Small intestine (tissue), 7 donors: ENCODE data around the gene SFTPA2. TPM values are rescaled to one million over a fixed set of nuclear protein-coding genes. Genes with fewer than 3 reads are reported as not detected.
A peak's percentile ranks its signal among the peaks of the same experiment; 100 is the strongest.
"Not testable (repeated sequence)": the region's sequence is repeated elsewhere in the genome, so short reads cannot be mapped to it uniquely, and the experiment has no call there.

Experiments used
- DNase-seq, 2 donors: peaks; one replicate each; pipeline versions ENCODE4 v3.0.0 to v3.0.0-alpha.2; 2013
- FAIRE-seq: peaks from 2 replicates; lab custom pipeline; 2012; peaks lifted over from hg19 to GRCh38; lab: Jason Lieb, UNC
- H3K27ac ChIP-seq, 3 donors: one replicate each; pipeline ENCODE4 v1.5.1; 2013; ENCODE audit warnings: low read length in 2 of 3, mild to moderate bottlenecking in 2 of 3, control low read depth in 1 of 3, inconsistent platforms in 1 of 3, low read depth in 1 of 3, moderate library complexity in 1 of 3
- H3K27me3 ChIP-seq, 3 donors: one replicate each; pipeline ENCODE4 v1.6.1; 2013; ENCODE audit warnings: low read length in 3 of 3, inconsistent platforms in 1 of 3; ENCODE audit not compliant: control insufficient read depth in 3 of 3, insufficient read depth in 3 of 3
- H3K36me3 ChIP-seq, 3 donors: one replicate each; pipeline ENCODE4 v1.6.1; 2013; ENCODE audit warnings: low read length in 3 of 3, inconsistent platforms in 1 of 3, low read depth in 1 of 3, mild to moderate bottlenecking in 1 of 3, moderate library complexity in 1 of 3; ENCODE audit not compliant: control insufficient read depth in 3 of 3, insufficient read depth in 2 of 3
- H3K4me1 ChIP-seq, 3 donors: one replicate each; pipeline ENCODE4 v1.6.1; 2013; ENCODE audit warnings: low read length in 2 of 3, inconsistent platforms in 1 of 3, low read depth in 1 of 3, mild to moderate bottlenecking in 1 of 3, moderate library complexity in 1 of 3; ENCODE audit not compliant: control insufficient read depth in 3 of 3, insufficient read depth in 2 of 3
- H3K4me3 ChIP-seq, 3 donors: one replicate each; pipeline ENCODE4 v1.5.1; 2013; ENCODE audit warnings: low read length in 3 of 3, control low read depth in 1 of 3, inconsistent platforms in 1 of 3, low read depth in 1 of 3, mild to moderate bottlenecking in 1 of 3, moderate library complexity in 1 of 3
- H3K9me3 ChIP-seq, 2 donors: one replicate each; pipeline ENCODE4 v1.6.1; 2013; ENCODE audit warnings: low read depth in 1 of 2, low read length in 1 of 2; ENCODE audit not compliant: control insufficient read depth in 2 of 2, insufficient read depth in 1 of 2
- WGBS, 3 donors: extraction: QIAGEN DNeasy Blood & Tissue Kit; methylation state at CpG; one replicate each; pipeline ENCODE4 v1.1.7; 2013; 5-methylcytosine and 5-hydroxymethylcytosine counted together
- polyA plus RNA-seq, 4 donors: library from polyadenylated mRNA; stranded (reverse) in 3 of 4; unstranded in 1 of 4; fragments of 200-250 nt in 3 of 4; fragments of 120-200 nt in 1 of 4; gene quantifications; one replicate each; pipeline versions ENCODE4 v1.2.1 to v1.2.3, GENCODE V29; 2013
- donor health status: healthy with polysubstance abuse.
- donor health status: control.
- donor health status: control.
- donor health status: Bipolar disorder and iron deficiency.
- donor health status: healthy.

SFTPA2 gene
- polyA plus RNA-seq, 4 donors = 0.01 to 13.4 (median 2.4) TPM

DNA sequence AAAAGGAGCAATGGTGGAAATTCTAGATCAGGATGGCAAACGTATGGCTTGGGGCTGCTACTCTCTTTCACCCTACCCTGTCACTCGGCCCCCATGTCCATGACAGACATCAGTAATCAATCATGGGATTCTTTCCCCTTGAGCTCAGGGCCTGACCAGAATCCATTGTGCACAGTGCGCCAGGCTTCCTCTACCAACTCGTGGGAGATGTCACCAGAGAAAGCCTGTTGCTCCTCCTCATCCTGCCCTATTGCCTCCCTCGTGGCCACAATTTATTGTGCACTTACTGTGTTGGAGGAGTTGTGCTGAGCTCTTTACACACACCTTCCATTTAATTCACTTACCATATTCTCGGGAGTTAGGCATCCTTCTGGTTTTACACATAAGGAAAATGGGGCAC lies 21.9 kb downstream of the SFTPA2 start:
- H3K27me3 ChIP-seq, H3K4me3 ChIP-seq, H3K4me1 ChIP-seq, H3K27ac ChIP-seq, H3K36me3 ChIP-seq, DNase-seq, FAIRE-seq, H3K9me3 ChIP-seq: not testable (repeated sequence)
- WGBS, 3 donors = 69 to 81% (median 80%) methylated on average over 6 of the region's 6 CpGs

- H3K27me3 ChIP-seq, H3K36me3 ChIP-seq, H3K27ac ChIP-seq, H3K4me1 ChIP-seq, FAIRE-seq, H3K4me3 ChIP-seq, H3K9me3 ChIP-seq, DNase-seq: not testable (repeated sequence)
- 64 to 94% (median 75%) methylated on average over 1 of the region's 5 CpGs for WGBS, 3 donors
These were observed 26.4 kb downstream of the SFTPA2 start for GRCh38 chr10:79533903-79534175.

DNA sequence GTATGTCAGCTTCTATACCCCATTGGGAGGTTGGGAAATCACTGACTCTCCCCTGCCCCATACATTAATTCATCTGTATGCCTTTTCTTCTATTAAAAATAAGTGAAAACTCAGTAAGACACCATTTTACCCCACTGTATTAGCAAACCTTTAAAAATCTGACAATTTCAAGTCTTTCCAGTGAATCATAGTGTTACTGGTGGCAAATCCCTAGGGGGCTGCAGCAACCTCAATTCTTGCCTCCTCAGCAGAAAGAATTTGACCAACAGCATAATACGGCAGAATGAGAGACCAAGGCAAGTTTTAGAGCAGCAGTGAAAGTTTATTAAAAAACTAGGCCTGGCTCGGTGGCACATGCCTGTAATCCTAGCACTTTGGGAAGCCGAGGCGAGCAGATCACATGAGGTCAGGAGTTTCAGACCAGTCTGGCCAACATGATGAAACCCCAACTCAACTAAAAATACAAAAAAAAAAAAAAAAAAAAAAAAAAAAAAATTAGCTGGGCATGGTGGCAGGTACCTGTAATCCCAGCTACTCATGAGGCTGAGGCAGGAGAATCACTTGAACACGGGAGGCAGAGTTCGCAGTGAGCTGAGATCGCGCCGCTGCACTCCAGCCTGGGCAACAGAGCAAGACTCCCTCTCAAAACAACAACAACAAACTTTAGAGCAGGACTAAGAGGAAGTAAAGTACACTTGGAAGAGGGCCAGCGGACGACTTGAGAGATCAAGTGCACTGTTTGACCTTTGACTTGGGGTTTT lies 26.9 kb downstream of the SFTPA2 start:
- DNase-seq = peak in 1 of 2 donors; percentile 80
- FAIRE-seq, H3K36me3 ChIP-seq, H3K9me3 ChIP-seq, H3K4me3 ChIP-seq, H3K4me1 ChIP-seq, H3K27me3 ChIP-seq, H3K27ac ChIP-seq: not testable (repeated sequence)
- WGBS, 3 donors = 62 to 69% (median 63%) methylated on average over 11 of the region's 11 CpGs

DNA sequence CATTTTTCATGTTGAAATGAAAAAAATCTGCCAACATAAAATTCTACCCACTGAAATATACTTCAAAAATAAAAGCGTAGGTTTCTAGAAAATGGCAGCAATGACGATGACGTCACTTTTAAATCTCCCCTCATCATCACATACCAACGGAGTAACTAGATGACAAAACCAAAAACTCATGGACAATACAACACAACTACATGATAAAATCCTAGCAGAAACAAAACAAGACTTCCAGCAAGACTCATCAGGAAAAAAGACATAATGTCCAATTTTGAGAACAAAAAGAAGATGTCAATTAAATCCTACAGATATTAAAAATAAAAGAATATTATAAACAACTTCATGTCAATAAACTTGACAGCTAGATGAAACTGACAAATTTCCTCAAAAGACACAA lies 31.9 kb downstream of the SFTPA2 start:
- not testable (repeated sequence) for H3K27ac ChIP-seq, H3K27me3 ChIP-seq, H3K36me3 ChIP-seq, H3K4me1 ChIP-seq, H3K9me3 ChIP-seq, DNase-seq, H3K4me3 ChIP-seq
- WGBS, 3 donors = 84 to 93% (median 86%) methylated on average over 3 to 4 of the region's 4 CpGs
- FAIRE-seq = peak; percentile 72

DNA sequence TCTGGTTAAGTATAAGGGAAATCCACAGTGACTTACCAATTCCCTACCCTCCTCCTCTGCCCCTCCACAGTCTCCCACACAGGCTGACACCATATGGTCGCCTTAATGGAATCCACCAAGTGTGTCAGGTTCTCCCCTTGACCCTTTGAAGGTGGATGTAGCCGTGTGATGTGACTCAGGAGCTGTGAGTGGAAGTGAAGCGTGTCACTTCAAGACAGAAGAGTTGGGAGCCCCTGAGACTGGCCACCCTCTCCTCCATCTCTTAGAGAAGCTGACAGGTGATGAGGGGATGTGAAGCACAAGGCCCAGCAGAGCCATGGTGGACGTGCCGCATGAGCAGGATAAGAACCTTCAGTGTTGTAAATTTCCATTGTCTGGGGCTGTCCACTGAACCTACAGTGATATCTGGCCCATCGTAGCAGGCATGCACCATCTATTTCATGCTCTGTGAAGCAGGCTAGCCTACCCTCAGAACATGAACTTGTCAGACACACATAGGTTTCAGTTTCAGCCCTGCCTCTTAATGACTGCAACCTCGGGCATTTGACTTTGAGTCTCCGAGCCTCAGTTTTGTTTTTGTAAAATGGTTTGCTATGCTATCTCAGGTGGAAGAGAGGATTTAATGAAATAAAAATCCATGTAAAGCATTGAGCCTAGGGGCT lies 35.0 kb downstream of the SFTPA2 start:
- H3K27ac ChIP-seq, H3K27me3 ChIP-seq, FAIRE-seq, DNase-seq, H3K9me3 ChIP-seq, H3K4me3 ChIP-seq, H3K36me3 ChIP-seq, H3K4me1 ChIP-seq: not testable (repeated sequence)
- 58 to 75% (median 74%) methylated on average over 7 to 8 of the region's 8 CpGs for WGBS, 3 donors

- H3K27ac ChIP-seq, H3K4me1 ChIP-seq, H3K27me3 ChIP-seq, H3K4me3 ChIP-seq, H3K36me3 ChIP-seq, H3K9me3 ChIP-seq, DNase-seq, FAIRE-seq: not testable (repeated sequence)
- whole genome bisulfite sequencing, 3 donors = 82 to 93% (median 89%) methylated on average over 7 to 10 of the region's 13 CpGs
These were observed 36.9 kb downstream of the SFTPA2 start for GRCh38 chr10:79523157-79523853.

DNA sequence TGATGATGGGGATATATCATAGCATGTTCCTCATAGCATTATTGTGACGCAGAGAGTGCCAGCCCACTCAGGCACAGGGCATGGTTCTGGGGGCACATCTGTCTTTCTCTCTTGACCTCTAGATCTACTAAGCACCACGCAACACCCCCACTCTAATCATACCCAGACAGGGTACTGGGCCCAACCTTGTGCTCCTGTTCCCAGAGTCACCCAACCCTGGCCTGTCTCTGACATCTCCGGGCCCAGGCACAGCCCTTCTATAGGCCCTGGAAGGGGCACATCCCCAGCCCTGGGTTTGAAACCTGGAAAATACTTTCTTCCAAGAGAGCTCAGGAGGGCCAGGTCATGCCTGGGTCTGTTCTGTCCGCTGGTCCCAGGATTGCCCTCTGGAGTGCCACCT lies 37.7 kb downstream of the SFTPA2 start:
- H3K27ac ChIP-seq, H3K4me3 ChIP-seq, DNase-seq, H3K4me1 ChIP-seq, H3K27me3 ChIP-seq, FAIRE-seq, H3K36me3 ChIP-seq, H3K9me3 ChIP-seq: not testable (repeated sequence)
- WGBS, 3 donors = 88 to 98% (median 94%) methylated on average over 2 to 3 of the region's 4 CpGs

DNA sequence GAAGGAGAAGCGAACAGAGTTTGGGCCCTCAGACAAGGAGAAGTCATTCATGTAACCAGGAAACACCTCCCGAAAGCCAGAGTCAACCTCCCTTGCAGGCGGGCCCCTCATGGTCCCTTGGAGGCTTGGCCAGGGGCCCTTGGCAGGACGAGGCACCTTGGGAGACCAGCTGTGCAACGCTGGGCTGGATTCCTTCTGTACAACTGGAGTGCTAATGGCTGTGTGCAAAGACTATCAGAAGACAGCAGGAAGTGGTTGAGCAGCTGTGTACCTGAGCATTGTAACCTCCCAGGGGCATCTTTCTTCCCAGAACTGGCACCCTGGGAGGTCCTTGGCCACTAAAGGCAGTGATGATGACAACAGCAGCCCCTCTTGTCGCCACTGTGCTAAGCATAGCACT lies 38.5 kb downstream of the SFTPA2 start:
- not testable (repeated sequence) for H3K27me3 ChIP-seq, H3K27ac ChIP-seq, H3K4me1 ChIP-seq, H3K36me3 ChIP-seq, DNase-seq, H3K4me3 ChIP-seq, H3K9me3 ChIP-seq, FAIRE-seq
- WGBS, 3 donors = 64 to 77% (median 75%) methylated on average over 5 to 6 of the region's 6 CpGs
